MCF 10A (cell line): ENCODE results near the gene GPR152. TPM values are rescaled to one million over a fixed set of nuclear protein-coding genes. Genes with fewer than 3 reads are reported as not detected.

ENCODE experiments used
- BruUV-seq: library from RNA; stranded (reverse); fragments of 400-500 nt; replicated peaks from 2 replicates; lab custom pipeline; 2021; lab: Mats Ljungman, UMichigan
- CTCF ChIA-PET: fragments of 300-600 bp; sonication (Branson Sonifier 250); formaldehyde crosslinking; extraction: SDS; loops from one replicate; lab custom pipeline; 2021; ENCODE audit warnings: antibody characterized with exemption, inconsistent platforms; lab: Yijun Ruan, JAX
- POLR2A ChIA-PET: fragments of 300-600, 350-650 bp; sonication (Branson Sonifier 250); formaldehyde crosslinking; extraction: SDS; loops from one replicate; lab custom pipeline; 2020; ENCODE audit warnings: antibody characterized with exemption, inconsistent platforms; lab: Yijun Ruan, JAX
- DNase-seq: peaks from one replicate; pipeline ENCODE4 v3.0.0-alpha.2; 2018; ENCODE audit not compliant: unreplicated experiment
- H3K27ac Mint-ChIP-seq: one replicate; pipeline ENCODE4 v1.8.0; 2022; ENCODE audit warnings: mild to moderate bottlenecking, low read depth, mixed read lengths; ENCODE audit not compliant: unreplicated experiment
- H3K27me3 Mint-ChIP-seq: one replicate; pipeline ENCODE4 v1.8.0; 2022; ENCODE audit warnings: mixed read lengths; ENCODE audit not compliant: insufficient read depth, unreplicated experiment
- H3K36me3 Mint-ChIP-seq: one replicate; pipeline ENCODE4 v1.8.0; 2022; ENCODE audit warnings: mild to moderate bottlenecking, moderate library complexity, mixed read lengths; ENCODE audit not compliant: insufficient read depth, unreplicated experiment
- H3K4me1 Mint-ChIP-seq: one replicate; pipeline ENCODE4 v1.8.0; 2022; ENCODE audit warnings: mixed read lengths; ENCODE audit not compliant: insufficient read depth, unreplicated experiment
- H3K4me3 Mint-ChIP-seq: one replicate; pipeline ENCODE4 v1.8.0; 2022; ENCODE audit warnings: mild to moderate bottlenecking, moderate library complexity, mixed read lengths; ENCODE audit not compliant: unreplicated experiment
- H3K9me3 Mint-ChIP-seq: one replicate; pipeline ENCODE4 v1.8.0; 2022; ENCODE audit warnings: mixed read lengths; ENCODE audit not compliant: unreplicated experiment
- intact Hi-C: fragments of 100-400 bp; cut with micrococcal nuclease; formaldehyde crosslinking; loops from 2 replicates; pipeline ENCODE4 v1.14.1; 2022
- total RNA-seq: library from RNA; stranded (reverse); gene quantifications from 2 replicates; pipeline ENCODE4 v1.2.3, GENCODE V29; 2022
- TF ChIP-seq, protein P1 (sequence below): fragments of 200-600 bp; IDR thresholded peaks from one replicate; pipeline ENCODE4 v1.8.0; 2022; ENCODE audit warnings: antibody characterized with exemption, mild to moderate bottlenecking; ENCODE audit not compliant: unreplicated experiment

GPR152 gene
- total RNA-seq, 1 experiment from 2014 or later = not detected

DNA sequence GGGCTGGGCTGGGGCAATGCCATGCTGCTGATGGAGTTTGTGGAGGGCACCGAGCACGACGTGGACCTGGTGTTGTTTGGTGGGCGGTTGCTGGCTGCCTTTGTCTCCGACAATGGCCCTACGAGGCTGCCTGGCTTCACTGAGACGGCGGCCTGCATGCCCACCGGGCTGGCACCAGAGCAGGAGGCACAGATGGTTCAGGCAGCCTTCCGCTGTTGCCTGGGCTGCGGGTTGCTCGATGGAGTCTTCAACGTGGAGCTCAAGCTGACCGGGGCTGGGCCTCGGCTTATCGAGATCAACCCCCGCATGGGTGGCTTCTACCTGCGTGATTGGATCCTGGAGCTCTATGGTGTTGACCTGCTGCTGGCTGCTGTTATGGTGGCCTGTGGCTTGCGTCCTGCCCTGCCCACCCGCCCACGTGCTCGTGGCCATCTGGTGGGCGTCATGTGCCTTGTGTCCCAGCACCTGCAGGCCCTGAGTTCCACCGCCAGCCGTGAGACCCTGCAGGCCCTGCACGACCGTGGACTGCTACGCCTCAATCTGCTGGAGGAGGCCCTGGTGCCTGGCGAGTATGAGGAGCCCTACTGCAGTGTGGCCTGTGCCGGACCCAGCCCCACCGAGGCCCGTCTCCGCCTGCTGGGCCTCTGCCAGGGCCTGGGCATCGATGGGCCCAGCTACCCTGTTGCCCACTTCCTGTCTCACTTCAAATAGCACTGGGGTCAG lies 28.5 kb downstream of the GPR152 start:
- POLR2A ChIA-PET = interaction anchor here (1.1 kb wide), 1 partner anchor 41 kb away, joined by 3 read pairs; no protein-coding TSS in a partner anchor
- H3K4me3 Mint-ChIP-seq = no peak overlapping the region

DNA sequence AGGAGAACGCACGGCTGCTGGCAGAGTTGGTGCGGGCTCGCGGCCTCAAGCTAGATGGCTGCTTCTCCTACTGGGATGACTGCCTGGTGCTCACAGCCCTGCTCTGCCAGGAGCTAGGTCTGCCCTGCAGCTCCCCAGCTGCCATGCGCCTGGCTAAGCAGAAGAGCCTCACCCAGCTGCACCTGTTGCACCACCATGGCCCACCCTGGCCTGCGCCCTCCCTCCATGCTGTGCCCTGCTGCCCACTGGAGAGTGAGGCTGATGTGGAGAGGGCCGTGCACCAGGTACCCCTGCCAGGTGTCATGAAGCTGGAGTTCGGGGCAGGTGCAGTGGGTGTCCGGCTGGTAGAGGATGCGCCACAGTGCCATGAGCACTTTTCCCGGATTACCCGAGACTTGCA lies 29.1 kb downstream of the GPR152 start:
- no peaks in the 10 kb centered on the region for H3K27me3 Mint-ChIP-seq
- CTCF ChIA-PET = interaction anchor here (0.6 kb wide), 1 partner anchor 19 kb away, joined by 3 read pairs; no protein-coding TSS in a partner anchor

More for the DNA sequence above, 28.5 kb downstream of the GPR152 start:
- Mint-ChIP-seq H3K4me1 (peaks cover 12% of the 10 kb centered on the region), H3K36me3 (peaks cover 9% of the 10 kb centered on the region), H3K27ac (no peak overlapping the region), H3K9me3 (no peaks in the 10 kb centered on the region), H3K27me3 (no peaks in the 10 kb centered on the region)
- BruUV-seq = no TSS peak
- no peak for DNase-seq
- intact Hi-C loops = no loop called here
- TF ChIP-seq, protein P1, sequence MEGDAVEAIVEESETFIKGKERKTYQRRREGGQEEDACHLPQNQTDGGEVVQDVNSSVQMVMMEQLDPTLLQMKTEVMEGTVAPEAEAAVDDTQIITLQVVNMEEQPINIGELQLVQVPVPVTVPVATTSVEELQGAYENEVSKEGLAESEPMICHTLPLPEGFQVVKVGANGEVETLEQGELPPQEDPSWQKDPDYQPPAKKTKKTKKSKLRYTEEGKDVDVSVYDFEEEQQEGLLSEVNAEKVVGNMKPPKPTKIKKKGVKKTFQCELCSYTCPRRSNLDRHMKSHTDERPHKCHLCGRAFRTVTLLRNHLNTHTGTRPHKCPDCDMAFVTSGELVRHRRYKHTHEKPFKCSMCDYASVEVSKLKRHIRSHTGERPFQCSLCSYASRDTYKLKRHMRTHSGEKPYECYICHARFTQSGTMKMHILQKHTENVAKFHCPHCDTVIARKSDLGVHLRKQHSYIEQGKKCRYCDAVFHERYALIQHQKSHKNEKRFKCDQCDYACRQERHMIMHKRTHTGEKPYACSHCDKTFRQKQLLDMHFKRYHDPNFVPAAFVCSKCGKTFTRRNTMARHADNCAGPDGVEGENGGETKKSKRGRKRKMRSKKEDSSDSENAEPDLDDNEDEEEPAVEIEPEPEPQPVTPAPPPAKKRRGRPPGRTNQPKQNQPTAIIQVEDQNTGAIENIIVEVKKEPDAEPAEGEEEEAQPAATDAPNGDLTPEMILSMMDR = no peak
- CTCF ChIA-PET = interaction anchor here (0.6 kb wide), 1 partner anchor 19 kb away, joined by 3 read pairs; no protein-coding TSS in a partner anchor

DNA sequence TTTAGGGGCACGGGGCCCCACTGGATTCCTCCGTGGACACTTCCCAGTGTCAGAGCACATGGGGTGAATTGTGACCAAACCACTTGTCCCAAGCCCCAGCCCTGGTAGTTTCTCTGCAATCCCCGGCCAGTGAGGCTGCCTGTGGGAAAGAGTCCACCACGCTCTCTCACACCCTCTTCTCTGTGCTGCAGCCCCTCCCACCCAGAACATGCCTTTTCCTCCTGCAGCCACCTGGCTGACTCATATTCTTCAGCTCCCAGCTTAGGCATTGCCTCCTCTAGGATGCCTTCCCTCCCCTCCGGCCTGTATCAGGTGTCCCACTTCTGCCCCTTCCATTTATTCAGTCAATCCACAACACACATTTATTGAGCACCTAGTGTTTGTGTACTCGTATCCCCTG lies 29.6 kb downstream of the GPR152 start:
- H3K36me3 Mint-ChIP-seq = no peaks in the 10 kb centered on the region
- no peaks in the 10 kb centered on the region for H3K27me3 Mint-ChIP-seq
- intact Hi-C loops = no loop called here
- CTCF ChIA-PET = no interaction called here
- peak overlapping the region; percentile 50 for H3K4me3 Mint-ChIP-seq
- BruUV-seq = no TSS peak
- H3K4me1 Mint-ChIP-seq = peaks cover 12% of the 10 kb centered on the region
- POLR2A ChIA-PET = interaction anchor here (0.6 to 3.3 kb wide), 4 partner anchors 21 to 60 kb away, joined by 3 to 27 read pairs (median 3); partner anchors contain the start of genes AIP, PPP1CA and RAD9A
- no peak overlapping the region for H3K27ac Mint-ChIP-seq
- DNase-seq = peak; percentile 51
- TF ChIP-seq, protein P1 = no peak
- H3K9me3 Mint-ChIP-seq = no peaks in the 10 kb centered on the region

More for the DNA sequence above, 29.1 kb downstream of the GPR152 start:
- TF ChIP-seq, protein P1 = no peak
- Mint-ChIP-seq H3K4me1 (peaks cover 12% of the 10 kb centered on the region), H3K27ac (no peak overlapping the region), H3K9me3 (no peaks in the 10 kb centered on the region), H3K4me3 (no peak overlapping the region), H3K36me3 (peaks cover 3% of the 10 kb centered on the region)
- no TSS peak for BruUV-seq
- POLR2A ChIA-PET = interaction anchor here (0.6 to 1.2 kb wide), 3 partner anchors 23 to 41 kb away, joined by 3 read pairs; partner anchors contain the start of gene RAD9A
- no peak for DNase-seq
- intact Hi-C loops = no loop called here

DNA sequence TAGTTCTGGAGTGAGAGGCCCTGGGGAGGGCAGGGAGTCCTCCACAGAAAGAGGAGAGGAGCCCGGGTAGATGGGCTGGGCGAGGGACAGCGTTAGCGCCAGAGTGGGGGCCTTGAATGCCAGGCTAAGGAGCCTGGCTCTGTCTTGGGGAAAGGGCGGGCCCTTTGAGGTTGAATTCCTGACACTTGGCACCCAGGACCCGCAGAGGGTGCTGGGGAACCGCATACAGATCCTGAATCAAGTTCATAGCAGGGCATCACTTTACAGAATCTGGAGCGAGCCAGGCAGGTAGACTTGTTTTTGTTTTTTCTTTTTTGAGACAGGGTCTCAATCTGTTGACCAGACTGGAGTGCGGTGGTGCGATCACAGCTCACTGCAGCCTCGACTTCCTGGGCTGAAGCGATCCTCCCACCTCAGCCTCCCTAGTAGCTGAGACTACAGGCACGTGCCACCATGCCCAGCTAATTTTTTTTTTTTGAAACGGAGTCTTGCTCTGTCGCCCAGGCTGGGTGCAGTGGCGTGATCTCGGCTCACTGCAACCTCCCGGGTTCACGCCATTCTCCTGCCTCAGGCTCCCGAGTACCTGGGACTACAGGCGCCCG lies 31.0 kb downstream of the GPR152 start:
- BruUV-seq = no TSS peak
- Mint-ChIP-seq H3K36me3 (no peaks in the 10 kb centered on the region), H3K9me3 (no peaks in the 10 kb centered on the region), H3K27me3 (no peaks in the 10 kb centered on the region), H3K27ac (no peak overlapping the region), H3K4me3 (peak overlapping the region; percentile 74), H3K4me1 (peaks cover 15% of the 10 kb centered on the region)
- ChIA-PET POLR2A (interaction anchor here (1.2 to 3.3 kb wide), 9 partner anchors 8 to 162 kb away, joined by 3 to 27 read pairs (median 11); partner anchors contain the start of genes GSTP1, PPP1CA, RAD9A and RPS6KB2), CTCF (no interaction called here)
- TF ChIP-seq, protein P1 = no peak
- DNase-seq = no peak
- intact Hi-C loops = no loop called here
